ENCODE data around the gene LAMB4. TPM values are rescaled to one million over a fixed set of nuclear protein-coding genes. Genes with fewer than 3 reads are reported as not detected.

Gene LAMB4
- polyA plus RNA-seq, 2 of the 4 experiments (the other 2 are of a cell fraction) = 0.13 to 0.19 TPM

GRCh38 chr7:107980171-107980570, 150.0 kb downstream of the LAMB4 start:
- Histone ChIP-seq H3K4me2 (no peak overlapping the region), H3K4me1 (no peaks in the 10 kb centered on the region), H3K9me3 (no peaks in the 10 kb centered on the region), H3K27ac (no peak overlapping the region), H3K4me3 (no peak overlapping the region)
- TF ChIP-seq MAFK (IDR thresholded peaks at IDR 0.05; ENCODE audit: partially characterized antibody) (no peak), POLR2AphosphoS2 (conservative IDR thresholded peaks at IDR 0.05; ENCODE audit: low read length) (no peak), RFX5 (IDR thresholded peaks at IDR 0.05) (no peak), ESRRA (IDR thresholded peaks at IDR 0.05; ENCODE audit: borderline replicate concordance, low read length) (no peak), HOXB13 (CRISPR knock-in tag; IDR thresholded peaks at IDR 0.05; ENCODE audit: low read depth) (no peak), NR3C1 (IDR thresholded peaks at IDR 0.05) (no peak), RAD21 (conservative IDR thresholded peaks at IDR 0.05 in 1 of 2, IDR thresholded peaks at IDR 0.05 in 1 of 2) (no peak), HOXA7 (CRISPR knock-in tag; IDR thresholded peaks at IDR 0.05) (no peak), MYC (IDR thresholded peaks at IDR 0.05; ENCODE audit: borderline replicate concordance, low read length) (no peak), CHD4 (IDR thresholded peaks at IDR 0.05; ENCODE audit: borderline replicate concordance) (no peak), JUNB (IDR thresholded peaks at IDR 0.05) (no peak)
- ATAC-seq (no peak), FAIRE-seq (no peak), DNase-seq (ENCODE audit: low read depth in 1 of 2, low spot score in 1 of 2) (no peak)
- 93% methylated on average over 3 of the region's 3 CpGs for WGBS (ENCODE audit: missing lambda C conversion rate)
- ChIA-PET CTCF (no interaction called here), POLR2A (no interaction called here)

- ATAC-seq (no peak), FAIRE-seq (no peak), DNase-seq (ENCODE audit: low read depth in 1 of 2, low spot score in 1 of 2) (no peak)
- TF ChIP-seq ESRRA (IDR thresholded peaks at IDR 0.05; ENCODE audit: borderline replicate concordance, low read length) (no peak), SREBF2 (IDR thresholded peaks at IDR 0.05) (no peak), REST (IDR thresholded peaks at IDR 0.05) (no peak), POLR2AphosphoS2 (conservative IDR thresholded peaks at IDR 0.05; ENCODE audit: low read length) (no peak), BCL3 (IDR thresholded peaks at IDR 0.05) (no peak), NR3C1 (IDR thresholded peaks at IDR 0.05) (no peak)
- TF ChIP-seq, protein P1, sequence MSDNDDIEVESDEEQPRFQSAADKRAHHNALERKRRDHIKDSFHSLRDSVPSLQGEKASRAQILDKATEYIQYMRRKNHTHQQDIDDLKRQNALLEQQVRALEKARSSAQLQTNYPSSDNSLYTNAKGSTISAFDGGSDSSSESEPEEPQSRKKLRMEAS (IDR thresholded peaks at IDR 0.05) = no peak
- WGBS (ENCODE audit: missing lambda C conversion rate) = 91% methylated on average over 5 of the region's 5 CpGs
- no peak overlapping the region for H3K27ac ChIP-seq
- H3K4me1 ChIP-seq = no peaks in the 10 kb centered on the region
- no peak overlapping the region for H3K4me3 ChIP-seq
- H3K9me3 ChIP-seq = no peaks in the 10 kb centered on the region
- no peak overlapping the region for H3K4me2 ChIP-seq
- CTCF ChIA-PET = interaction anchor here (0.5 kb wide), 1 partner anchor 37 kb away, joined by 3 read pairs; no protein-coding TSS in a partner anchor
- POLR2A ChIA-PET = no interaction called here
Measured at GRCh38 chr7:107978815-107979408, 151.2 kb downstream of the LAMB4 start.

DNA sequence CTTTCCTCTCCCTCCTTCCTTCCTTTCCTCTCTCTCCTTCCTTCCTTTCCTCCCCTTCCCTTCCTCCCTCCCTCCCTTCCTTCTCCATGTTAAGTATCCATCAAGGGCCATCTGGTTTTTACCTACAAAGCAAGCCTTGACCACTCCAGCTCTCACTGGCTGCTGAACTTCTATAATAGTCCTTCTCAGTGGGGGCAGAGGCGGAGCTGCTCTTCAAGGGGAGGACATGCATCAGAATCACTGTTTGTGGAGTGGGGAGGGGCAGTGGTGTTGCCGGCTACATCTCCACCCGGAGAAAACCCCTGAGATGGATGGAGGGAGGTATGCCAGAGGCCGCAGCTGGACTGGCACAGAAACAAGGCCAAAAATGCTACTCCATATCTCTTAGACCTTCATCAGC, 153.1 kb downstream of the LAMB4 start:
- 88% methylated on average over 4 of the region's 4 CpGs for WGBS (ENCODE audit: missing lambda C conversion rate)
- ChIA-PET CTCF (interaction anchor here (1.0 to 1.6 kb wide), 2 partner anchors 12 to 18 kb away, joined by 3 to 8 read pairs; no protein-coding TSS in a partner anchor), POLR2A (interaction anchor here (0.6 kb wide), 1 partner anchor 21 kb away, joined by 3 read pairs; no protein-coding TSS in a partner anchor)
- no peak overlapping the region for H3K4me2 ChIP-seq
- H3K4me3 ChIP-seq = no peak overlapping the region
- H3K27ac ChIP-seq = no peak overlapping the region
- TF ChIP-seq EHF (CRISPR knock-in tag; IDR thresholded peaks at IDR 0.05) = no peak
- TF ChIP-seq ZSCAN20 (CRISPR knock-in tag; IDR thresholded peaks at IDR 0.05) = no peak
- no peak for TF ChIP-seq TFCP2L1 (CRISPR knock-in tag; IDR thresholded peaks at IDR 0.05)
- FAIRE-seq (no peak), ATAC-seq (no peak), DNase-seq (ENCODE audit: low read depth in 1 of 2, low spot score in 1 of 2) (no peak)
- H3K4me1 ChIP-seq = no peaks in the 10 kb centered on the region; the same call in 2 of the 3 replicates
- no peaks in the 10 kb centered on the region for H3K9me3 ChIP-seq

All from A549 (cell line).